Ovary (tissue), 9 donors: ENCODE measurements around the gene AMBN. TPM values are rescaled to one million over a fixed set of nuclear protein-coding genes. Genes with fewer than 3 reads are reported as not detected.

ENCODE experiments used
- DNase-seq, 5 donors: peaks; one replicate each; pipeline ENCODE4 v3.0.0-alpha.2; 2019 to 2020
- H3K27ac ChIP-seq, 2 donors: fragments of 200-600 bp; one replicate each; pipeline versions ENCODE4 v1.5.1 to v1.8.0; 2019 to 2022
- H3K27me3 ChIP-seq: fragments of 200-600 bp; one replicate; pipeline ENCODE4 v1.8.0; 2022
- H3K36me3 ChIP-seq: fragments of 200-600 bp; sonication (generic); one replicate; pipeline ENCODE4 v1.5.1; 2019
- H3K4me1 ChIP-seq: one replicate; pipeline ENCODE4 v1.8.1; 2013; ENCODE audit warnings: mild to moderate bottlenecking, moderate library complexity; ENCODE audit not compliant: insufficient read depth
- H3K4me3 ChIP-seq: fragments of 200-600 bp; sonication (generic); one replicate; pipeline ENCODE4 v1.5.1; 2017
- H3K9me3 ChIP-seq, 2 donors: fragments of 200-600 bp in 1 of 2; sonication (generic) in 1 of 2; one replicate each; pipeline versions ENCODE4 v1.5.1 to v1.8.1; 2013 to 2019; ENCODE audit warnings: mild to moderate bottlenecking in 1 of 2, moderate library complexity in 1 of 2
- CTCF ChIP-seq, 3 donors: fragments of 450-650 bp in 2 of 3; fragments of 200-600 bp in 1 of 3; IDR thresholded peaks; one replicate each; pipeline versions ENCODE4 v1.5.1 to v1.8.0; 2016 to 2022; ENCODE audit warnings: antibody characterized with exemption in 3 of 3, mild to moderate bottlenecking in 1 of 3
- EP300 ChIP-seq: sonication (generic); formaldehyde crosslinking; IDR thresholded peaks from one replicate; pipeline ENCODE4 v1.6.1; 2017; ENCODE audit warnings: antibody characterized with exemption
- POLR2A ChIP-seq: fragments of 450-650 bp; IDR thresholded peaks from one replicate; pipeline ENCODE4 v1.6.1; 2017; ENCODE audit warnings: antibody characterized with exemption, mild to moderate bottlenecking, moderate library complexity
- WGBS, 3 donors: extraction: QIAGEN DNeasy Blood & Tissue Kit in 1 of 3; methylation state at CpG; one replicate each; pipeline versions ENCODE4 v1.1.5 to v1.1.7; 2013 to 2017; 5-methylcytosine and 5-hydroxymethylcytosine counted together
- intact Hi-C, 4 donors: fragments of 100-400 bp; cut with DNase I; formaldehyde crosslinking; loops; one replicate each; pipeline versions ENCODE4 v1.11.0 to v1.15.1; 2022 to 2023
- polyA plus RNA-seq, 2 donors: library from polyadenylated mRNA; stranded (reverse); fragments of 200-250 nt in 1 of 2; fragments of 350-450 nt in 1 of 2; fragmentation: Illumina TruSeq in 1 of 2; extraction: RNeasy Lipid Tissue Mini Kit (QIAGEN cat#74804) in 1 of 2; gene quantifications; one replicate each; pipeline ENCODE4 v1.2.3, GENCODE V29; 2013 to 2014
- total RNA-seq, 7 donors: library from RNA; depleted of rRNA in 2 of 7; stranded (reverse); fragments of >200 nt in 2 of 7; fragmentation: NEBNext Ultra II Directional in 3 of 7; extraction: Animal tissue kit (Norgen Biotek cat#: 25700) in 3 of 7; gene quantifications; one replicate each; pipeline versions ENCODE4 v1.1.0 to v1.2.4, GENCODE V29; 2016 to 2023
- donor health status: DM: no; HTN: no; CAD: no; lungs with moderate emphysema.
- donor health status: DM: no; HTN: no; CAD: no.
- donor health status: Bipolar disorder and iron deficiency.
- donor health status: DM: yes; HTN: yes; CAD: no.
- donor health status: DM: no; HTN: no; CAD: no.
- donor health status: DM: yes; HTN: yes; CAD: no.

The AMBN gene
- total and polyA plus RNA-seq, 9 donors, result not detected

GRCh38 chr4:70559924-70560323, 32.1 kb upstream of the AMBN start:
- Histone ChIP-seq H3K27ac (no peak overlapping the region), H3K9me3 (no peaks in the 10 kb centered on the region), H3K36me3 (no peaks in the 10 kb centered on the region), H3K4me3 (no peak overlapping the region), H3K4me1 (no peaks in the 10 kb centered on the region), H3K27me3 (no peaks in the 10 kb centered on the region)
- intact Hi-C loops, result loop anchor here in 1 of 4 donors (2.0 kb wide), 1 partner anchor 35 kb away; no protein-coding TSS in a partner anchor
- no peak for DNase-seq
- WGBS, 3 donors, result 88 to 95% (median 93%) methylated on average over 1 of the region's 1 CpG
- TF ChIP-seq CTCF (IDR thresholded peaks at IDR 0.05) (no peak), EP300 (no peak), POLR2A (no peak)

DNA sequence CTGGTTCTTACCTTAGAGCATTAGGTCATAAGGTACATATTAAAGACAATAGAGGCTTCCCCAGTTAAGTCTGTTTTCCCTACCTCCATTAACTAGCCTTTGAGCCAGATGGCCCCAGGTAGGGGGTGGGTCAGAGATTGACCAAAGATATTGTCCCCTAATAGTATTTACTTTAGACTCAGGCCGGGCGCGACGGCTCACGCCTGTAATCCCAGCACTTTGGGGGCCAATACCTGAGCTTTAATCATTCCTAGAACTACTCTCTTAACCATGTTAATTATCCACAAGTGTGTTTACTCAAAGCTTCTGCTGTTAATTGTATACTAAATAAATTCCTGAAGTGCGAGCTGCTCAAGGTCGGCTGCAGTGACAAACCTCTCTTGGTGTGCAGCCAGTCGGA, 28.0 kb upstream of the AMBN start:
- Histone ChIP-seq H3K27me3 (no peaks in the 10 kb centered on the region), H3K4me1 (no peaks in the 10 kb centered on the region), H3K9me3 (no peaks in the 10 kb centered on the region), H3K27ac (no peak overlapping the region), H3K36me3 (no peaks in the 10 kb centered on the region), H3K4me3 (no peak overlapping the region)
- no peak for TF ChIP-seq POLR2A
- no peak for TF ChIP-seq CTCF (IDR thresholded peaks at IDR 0.05)
- 73 to 77% (median 74%) methylated on average over 8 of the region's 8 CpGs for WGBS, 3 donors
- intact Hi-C loops, result no loop called here
- DNase-seq, result no peak

- H3K4me3 ChIP-seq, result no peak overlapping the region
- DNase-seq, result no peak
- H3K9me3 ChIP-seq, result no peaks in the 10 kb centered on the region
- TF ChIP-seq CTCF (IDR thresholded peaks at IDR 0.05), result no peak
- TF ChIP-seq EP300, result no peak
- no peak for TF ChIP-seq POLR2A
- H3K27ac ChIP-seq, result no peak overlapping the region
- 77 to 93% (median 80%) methylated on average over 2 of the region's 2 CpGs for WGBS, 3 donors
- intact Hi-C loops, result no loop called here
- H3K27me3 ChIP-seq, result no peaks in the 10 kb centered on the region
- H3K36me3 ChIP-seq, result no peaks in the 10 kb centered on the region
- no peaks in the 10 kb centered on the region for H3K4me1 ChIP-seq
These were observed 21.3 kb upstream of the AMBN start for GRCh38 chr4:70570796-70571195.

- DNase-seq, result no peak
- H3K27ac ChIP-seq, result no peak overlapping the region
- H3K4me3 ChIP-seq, result no peak overlapping the region
- no peaks in the 10 kb centered on the region for H3K27me3 ChIP-seq
- H3K4me1 ChIP-seq, result no peaks in the 10 kb centered on the region
- no peaks in the 10 kb centered on the region for H3K9me3 ChIP-seq
- intact Hi-C loops, result no loop called here
- 16 to 26% (median 22%) methylated on average over 2 of the region's 2 CpGs for WGBS, 3 donors
- no peaks in the 10 kb centered on the region for H3K36me3 ChIP-seq
- TF ChIP-seq EP300 (no peak), POLR2A (no peak), CTCF (IDR thresholded peaks at IDR 0.05) (no peak)
These were observed 20.3 kb upstream of the AMBN start for GRCh38 chr4:70571772-70572171.

GRCh38 chr4:70575964-70576363, 16.1 kb upstream of the AMBN start:
- H3K9me3 ChIP-seq, result no peaks in the 10 kb centered on the region
- H3K4me1 ChIP-seq, result no peaks in the 10 kb centered on the region
- H3K4me3 ChIP-seq, result no peak overlapping the region
- no peak for TF ChIP-seq POLR2A
- no peaks in the 10 kb centered on the region for H3K36me3 ChIP-seq
- no peak for DNase-seq
- H3K27ac ChIP-seq, result no peak overlapping the region
- intact Hi-C loops, result no loop called here
- H3K27me3 ChIP-seq, result no peaks in the 10 kb centered on the region
